NCI-H2107 treated with DMSO at 0.1 percent for 48 hours (cell line): ENCODE data around the gene RFTN1.

Experiments used
- DNase-seq: peaks from one replicate; lab custom pipeline; 2025; ENCODE audit not compliant: unreplicated experiment; lab: John Stamatoyannopoulos, UW

RFTN1 gene, protein sequence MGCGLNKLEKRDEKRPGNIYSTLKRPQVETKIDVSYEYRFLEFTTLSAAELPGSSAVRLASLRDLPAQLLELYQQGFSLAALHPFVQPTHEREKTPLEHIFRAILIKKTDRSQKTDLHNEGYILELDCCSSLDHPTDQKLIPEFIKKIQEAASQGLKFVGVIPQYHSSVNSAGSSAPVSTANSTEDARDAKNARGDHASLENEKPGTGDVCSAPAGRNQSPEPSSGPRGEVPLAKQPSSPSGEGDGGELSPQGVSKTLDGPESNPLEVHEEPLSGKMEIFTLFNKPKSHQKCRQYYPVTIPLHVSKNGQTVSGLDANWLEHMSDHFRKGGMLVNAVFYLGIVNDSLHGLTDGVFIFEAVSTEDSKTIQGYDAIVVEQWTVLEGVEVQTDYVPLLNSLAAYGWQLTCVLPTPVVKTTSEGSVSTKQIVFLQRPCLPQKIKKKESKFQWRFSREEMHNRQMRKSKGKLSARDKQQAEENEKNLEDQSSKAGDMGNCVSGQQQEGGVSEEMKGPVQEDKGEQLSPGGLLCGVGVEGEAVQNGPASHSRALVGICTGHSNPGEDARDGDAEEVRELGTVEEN

DNA sequence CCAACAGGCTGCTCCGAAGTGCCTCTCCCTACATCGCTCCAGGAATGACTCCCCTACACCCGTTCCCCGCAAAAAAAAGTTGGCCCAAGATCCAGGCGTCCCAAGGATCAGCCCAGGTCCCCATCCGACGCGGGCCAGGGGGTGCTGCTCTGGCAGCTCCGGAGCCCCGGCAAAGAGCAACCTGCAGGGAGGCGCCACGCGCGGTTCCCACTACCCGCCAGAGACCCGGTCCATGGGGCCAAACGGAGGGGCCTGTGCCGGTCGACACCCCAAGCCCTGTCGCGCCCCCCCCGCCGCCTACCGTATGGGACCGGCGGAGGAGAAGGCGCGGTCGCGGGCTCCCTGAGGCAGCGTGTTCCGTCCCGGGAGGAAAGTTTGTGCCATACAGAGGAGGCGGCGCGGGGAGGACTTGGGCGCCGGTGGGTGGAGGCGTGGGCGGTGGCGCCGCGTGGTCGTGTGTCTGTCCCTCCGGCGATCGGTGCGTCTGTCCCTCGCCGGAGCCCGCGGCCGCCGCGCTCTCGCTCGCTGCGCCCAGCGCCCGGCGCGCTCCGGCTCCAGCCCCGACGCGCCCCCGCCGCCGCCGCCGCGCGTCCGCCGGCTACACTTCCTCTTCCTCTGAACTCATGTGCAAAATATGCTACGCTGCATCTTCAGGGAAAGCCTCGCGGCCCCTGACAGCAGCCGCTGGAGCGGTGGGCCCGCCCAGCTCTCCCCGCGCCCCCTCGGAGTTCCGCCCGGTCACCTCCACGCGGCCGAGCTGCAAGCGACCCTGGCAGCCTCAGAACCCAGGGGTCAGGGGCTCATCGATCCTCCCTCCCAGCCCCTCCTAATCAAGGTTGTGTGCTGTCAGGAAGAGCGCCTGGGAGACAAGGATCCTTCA is at the start of gene RFTN1:
Gene RFTN1 (minus strand): TSS at position 559 of the 880 bp plus-strand sequence. CDS start 19,830 bp downstream, outside the sequence.
- no peak for DNase-seq

DNA sequence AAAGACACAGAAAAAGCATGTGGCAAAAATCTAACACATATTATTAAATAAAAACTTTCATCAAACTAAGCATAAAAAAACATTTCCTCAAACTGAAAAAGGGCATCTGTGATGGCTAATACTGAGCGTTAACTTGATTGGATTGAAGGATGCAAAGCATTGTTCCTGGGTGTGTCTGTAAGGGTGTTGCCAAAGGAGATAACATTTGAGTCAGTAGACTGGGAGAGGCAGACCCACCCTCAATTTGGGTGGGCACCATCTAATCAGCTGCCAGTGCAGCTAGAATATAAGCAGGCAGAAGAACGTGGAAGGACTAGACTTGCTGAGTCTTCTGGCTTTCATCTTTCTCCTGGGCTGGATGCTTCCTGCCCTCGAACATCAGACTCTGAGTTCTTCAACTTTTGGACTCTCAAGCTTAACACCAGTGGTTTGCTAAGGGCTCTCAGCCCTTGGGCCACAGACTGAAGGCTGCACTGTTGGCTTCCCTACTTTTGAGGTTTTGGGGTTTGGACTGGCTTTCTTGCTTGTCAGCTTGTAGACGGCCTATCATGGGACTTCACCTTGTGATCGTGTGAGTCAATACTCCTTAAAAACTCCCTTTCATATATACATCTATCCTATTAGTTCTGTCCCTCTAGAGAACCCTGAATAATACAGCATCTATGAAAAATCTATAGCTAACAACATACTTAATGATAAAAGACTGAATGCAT is 46.3 kb upstream of the RFTN1 start:
- no peak for DNase-seq

DNA sequence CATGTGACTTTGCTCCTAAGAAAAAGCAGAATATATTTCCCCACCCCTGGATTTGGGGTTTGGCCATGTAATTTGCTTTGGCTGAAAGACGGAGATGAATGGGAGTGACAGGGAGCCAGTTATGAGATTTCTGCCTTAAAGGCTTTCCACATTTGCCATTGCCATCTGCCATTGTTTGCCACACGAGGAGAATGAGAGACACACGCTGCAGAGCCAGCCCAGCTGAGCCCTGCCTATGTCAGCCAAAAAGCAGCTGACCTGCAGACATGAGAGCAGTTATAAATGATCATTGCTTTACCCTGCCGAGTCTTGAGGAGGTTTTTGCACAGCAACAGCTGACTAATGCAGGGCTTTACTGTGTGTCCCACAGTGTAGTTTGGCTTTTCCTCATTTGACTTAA is 40.6 kb upstream of the RFTN1 start:
- no peak for DNase-seq

DNA sequence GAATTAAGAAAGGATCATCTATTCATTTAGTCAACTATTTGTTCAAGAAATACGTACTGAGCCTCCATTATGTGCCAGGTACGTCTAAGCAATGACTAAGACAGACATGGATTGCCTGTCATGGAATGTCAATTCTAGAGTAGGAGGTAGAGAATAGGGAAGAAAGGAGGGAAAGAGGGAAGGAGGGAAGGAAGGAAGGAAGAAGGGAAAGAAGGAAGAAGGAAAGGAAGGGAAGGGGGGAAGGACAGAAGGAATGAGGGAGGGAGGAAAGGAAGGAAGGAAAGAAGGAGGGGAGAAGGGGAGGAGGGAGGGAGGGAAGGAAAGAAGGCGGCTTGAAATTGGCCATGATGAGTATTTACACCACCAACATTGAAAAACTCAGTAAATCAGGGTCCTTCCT is 39.3 kb upstream of the RFTN1 start:
- DNase-seq: no peak

DNA sequence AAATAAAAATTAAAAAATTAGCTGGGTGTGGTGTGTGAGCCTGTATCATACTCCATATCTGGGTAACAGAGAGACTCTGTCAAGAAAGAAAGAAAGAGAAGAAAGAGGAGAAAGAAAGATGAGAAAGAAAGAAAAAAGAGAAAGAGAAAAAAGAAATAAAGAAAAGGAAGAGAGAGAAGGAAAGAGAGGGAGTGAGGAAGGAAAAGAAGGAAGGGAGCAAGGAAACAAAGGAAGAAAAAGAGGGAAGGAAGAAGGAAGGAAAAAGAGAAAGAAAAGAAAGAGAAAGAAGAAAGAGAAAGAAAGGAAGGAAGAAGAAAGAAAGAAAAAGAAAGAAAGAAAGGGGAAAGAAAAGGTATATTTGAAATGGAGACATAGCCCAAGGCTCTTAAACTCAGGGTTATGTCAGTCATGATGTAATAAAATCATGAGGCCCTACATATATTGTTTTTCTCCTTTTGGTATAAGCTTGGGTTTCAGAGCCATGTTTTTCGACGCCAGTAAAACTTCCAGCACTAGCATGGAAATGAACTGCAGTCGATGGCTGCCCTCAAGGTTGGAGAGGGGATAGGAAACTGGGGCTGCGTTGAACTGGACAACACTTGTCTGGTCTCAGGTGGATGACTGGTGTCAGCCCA is 38.0 kb upstream of the RFTN1 start:
- no peak for DNase-seq

DNA sequence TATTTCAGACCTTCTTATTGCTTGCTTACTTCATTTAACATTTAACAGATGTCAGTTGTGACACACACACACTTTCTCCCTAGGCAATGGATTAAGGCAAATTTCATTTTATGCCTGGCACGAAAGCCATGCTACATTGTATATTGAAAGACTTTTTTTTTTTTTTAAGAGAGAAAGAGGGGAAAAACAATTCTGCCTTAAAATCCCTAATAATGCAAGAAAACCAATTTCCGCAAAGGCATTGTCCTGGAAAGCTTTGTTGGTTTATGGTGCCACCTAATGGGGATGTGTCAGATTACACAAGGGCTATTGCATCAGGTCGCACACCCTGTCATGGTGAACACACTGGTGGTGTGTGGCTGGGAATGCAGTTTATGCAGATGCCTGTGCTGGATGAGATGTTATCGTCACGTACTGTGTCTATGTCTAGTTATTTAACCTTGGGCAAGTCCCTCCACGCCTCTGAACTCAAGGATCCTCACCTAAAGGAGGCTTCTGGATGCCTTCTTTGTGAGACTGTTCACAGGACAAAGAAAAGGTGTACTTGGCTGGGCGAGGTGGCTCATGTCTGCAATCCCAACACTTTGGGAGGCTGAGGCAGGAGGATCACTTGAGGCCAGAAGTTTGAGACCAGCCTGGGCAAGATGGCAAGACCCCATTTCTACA is 37.3 kb upstream of the RFTN1 start:
- peak; percentile 45 for DNase-seq

DNA sequence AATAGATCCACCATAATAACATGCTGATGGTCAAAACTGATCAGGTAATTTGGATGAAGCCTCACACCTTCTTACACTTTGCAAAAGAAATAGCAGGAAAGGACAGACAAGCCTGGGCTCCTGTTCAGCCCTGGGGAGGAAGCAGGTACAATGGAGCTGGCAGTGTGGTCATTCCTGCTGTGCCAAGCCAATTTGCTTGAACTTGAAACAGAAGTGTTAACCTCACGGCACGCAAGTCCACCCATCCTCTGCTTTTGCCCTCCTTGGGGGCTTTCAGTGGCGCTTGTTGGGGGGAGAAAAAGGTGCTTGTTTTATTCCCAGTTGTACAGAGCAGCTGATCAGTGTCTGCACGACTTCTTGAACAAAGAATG is 36.8 kb upstream of the RFTN1 start:
- no peak for DNase-seq

DNA sequence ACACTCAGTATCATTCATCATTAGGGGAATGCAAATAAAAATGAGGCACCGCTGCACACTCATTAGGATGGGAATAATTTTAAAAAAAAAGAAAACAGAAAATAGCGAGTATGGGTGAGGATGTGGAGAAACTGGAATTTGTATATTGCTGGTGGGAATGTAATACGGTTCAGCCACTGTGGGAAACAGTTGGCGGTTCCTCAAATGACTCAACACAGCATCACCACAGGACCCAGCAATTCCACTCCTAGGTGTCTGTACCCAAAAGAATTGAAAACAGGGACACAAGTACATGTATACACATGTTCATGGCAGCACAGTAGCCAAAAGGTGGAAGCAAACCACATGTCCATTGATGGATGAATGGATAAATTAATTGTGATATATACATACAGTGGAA is 35.2 kb upstream of the RFTN1 start:
- no peak for DNase-seq

DNA sequence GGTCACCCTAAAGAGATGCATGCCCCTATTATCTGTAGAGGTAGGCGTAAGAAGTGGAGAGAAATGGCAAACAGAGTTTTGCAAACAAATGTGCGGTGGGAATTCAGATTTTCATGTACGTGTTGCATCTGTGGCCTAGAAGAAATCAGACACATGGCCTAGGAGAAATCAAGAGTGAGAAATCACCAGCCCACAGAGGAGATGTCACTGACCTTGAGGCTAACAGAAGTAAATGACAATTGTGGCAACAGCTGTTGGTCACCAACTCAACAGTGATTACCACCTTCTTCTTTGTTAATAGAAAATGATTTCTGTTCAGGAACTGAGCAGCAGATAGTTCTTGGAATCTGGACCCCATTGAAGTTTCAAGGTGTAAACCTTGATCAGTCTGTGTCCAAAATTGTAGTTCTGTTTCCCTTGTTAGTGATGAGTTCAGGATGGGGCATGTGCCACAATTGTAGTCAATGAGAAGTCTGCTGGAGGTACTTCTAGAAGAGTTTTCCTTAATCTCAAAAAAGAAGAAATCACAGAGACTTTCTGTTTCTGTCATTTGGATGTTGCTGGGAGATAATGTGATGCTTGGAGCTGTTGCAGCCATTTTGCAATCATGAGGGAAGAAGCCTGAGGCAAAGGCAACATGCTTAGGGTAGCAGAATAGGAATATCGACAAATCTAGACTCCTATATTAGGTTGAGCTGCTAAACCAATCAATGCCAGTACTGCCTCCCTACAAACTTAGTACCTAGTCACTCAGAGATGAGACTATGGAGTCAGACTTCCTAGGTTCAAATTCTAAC is 34.3 kb upstream of the RFTN1 start:
- DNase-seq: no peak

DNA sequence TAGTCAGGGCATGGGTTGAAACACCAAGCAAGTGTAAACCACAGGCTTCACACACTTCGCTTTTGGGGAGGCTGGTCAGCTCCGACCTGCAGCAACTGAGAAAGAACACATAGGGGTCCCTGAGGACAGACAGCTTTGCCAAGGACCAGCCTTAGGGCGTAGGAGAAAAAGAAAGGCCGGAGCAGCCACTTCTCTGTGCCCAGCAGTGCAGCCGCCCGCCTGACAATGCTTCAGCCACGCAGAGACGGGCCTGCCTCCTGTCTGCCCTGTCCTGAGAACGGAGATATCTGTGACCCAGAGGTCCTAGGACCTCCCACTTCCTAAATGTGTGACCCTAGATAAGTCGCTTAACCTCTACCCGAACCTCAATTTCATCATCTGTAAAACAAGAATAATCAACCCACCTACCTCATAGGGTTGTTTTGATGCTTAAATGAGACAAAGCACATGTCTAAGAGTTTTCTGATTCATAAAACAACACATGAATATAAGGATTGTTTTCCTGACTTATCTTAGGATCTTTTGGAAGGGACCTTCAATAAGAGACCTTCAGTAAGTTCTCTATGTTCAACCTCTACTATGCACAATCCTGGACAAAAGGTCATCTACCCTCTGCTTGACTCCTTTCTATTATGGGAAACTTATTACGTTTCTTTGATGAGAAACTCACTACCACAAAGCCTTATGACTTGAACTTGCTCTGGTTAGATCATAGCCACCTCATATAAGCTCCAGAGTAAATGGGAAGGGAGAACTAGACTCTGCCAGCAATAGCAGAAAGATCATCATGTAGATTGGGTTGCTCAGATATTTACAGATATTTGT is 32.9 kb upstream of the RFTN1 start:
- DNase-seq: no peak

DNA sequence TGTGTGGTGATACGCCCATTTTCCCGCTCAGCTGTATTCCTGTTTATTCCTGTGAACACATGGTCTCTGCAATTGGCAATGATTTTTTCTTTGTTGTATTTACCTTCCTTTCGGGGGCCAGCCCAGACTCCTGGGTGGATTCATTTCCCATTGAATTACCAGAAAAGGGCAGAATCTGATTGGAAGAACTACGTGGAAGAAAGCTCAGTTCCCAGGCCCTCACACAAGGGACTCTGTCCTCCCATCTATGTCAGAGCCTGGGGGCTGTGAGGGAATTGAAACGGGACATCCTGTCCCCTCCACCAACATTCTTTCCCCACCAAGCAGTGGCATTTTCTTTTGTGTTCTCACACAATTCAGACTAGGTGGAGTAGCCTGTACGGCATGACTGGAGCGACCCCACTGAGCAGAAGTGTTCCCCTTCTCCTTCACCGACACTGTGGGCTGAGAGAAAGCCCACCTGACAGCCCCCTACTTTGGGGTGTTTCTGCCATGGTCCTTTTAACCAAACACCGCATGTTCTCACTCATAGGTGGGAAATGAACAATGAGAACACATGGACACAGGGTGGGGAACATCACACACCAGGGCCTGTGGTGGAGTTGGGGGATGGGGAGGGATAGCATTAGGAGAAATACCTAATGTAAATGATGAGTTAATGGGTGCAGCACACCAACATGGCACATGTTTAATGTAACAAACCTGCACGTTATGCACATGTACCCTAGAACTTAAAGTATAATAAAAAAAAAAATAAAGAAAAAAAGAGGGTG is 32.1 kb upstream of the RFTN1 start:
- no peak for DNase-seq

DNA sequence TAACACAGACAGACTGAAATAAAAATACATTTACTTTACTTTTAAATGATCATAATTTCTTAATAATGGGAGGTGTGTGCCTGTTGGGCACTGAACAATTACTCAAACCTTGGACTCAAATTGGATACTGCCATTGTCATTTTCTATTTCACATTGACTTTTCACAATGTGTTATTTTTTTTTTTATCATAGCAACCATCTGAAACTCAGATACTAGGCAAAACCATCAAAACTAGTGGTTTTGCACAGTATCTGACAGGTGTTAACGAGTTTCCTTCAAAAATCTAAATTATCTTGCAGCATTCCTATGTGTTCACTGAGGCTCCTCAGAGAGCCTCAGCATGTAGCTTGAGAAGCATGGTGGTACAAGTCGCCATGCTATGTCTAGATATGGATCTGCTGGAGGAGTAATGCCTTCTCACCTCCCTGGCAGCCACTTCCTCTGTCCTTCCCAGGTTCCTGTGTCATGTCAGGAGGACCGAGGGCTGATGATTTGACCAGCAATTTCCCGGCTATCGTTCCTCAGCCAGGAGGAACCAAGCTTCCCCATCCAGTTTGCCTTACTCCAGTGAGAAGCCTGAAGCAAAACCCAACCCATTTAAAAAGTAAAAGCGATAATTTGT is 29.9 kb upstream of the RFTN1 start:
- DNase-seq: no peak

DNA sequence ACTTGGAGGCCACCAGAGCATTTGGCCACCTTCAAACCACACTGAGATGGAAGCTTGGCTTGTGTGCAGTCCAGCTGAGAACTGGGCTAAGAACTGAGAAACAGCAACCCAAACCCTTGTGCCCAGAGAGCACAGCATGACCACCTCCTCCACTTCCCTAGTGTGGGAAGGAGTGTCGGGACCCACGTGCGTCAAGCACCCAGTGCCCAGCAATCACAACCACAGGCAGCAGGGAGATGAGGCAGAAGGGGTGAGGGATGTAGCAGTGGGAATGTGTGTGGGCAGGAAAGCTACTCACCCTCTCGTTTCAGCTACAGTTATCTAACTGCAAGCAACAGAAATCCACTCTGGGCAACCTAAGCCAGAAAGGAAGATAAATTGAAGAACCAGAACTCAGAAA is 25.0 kb upstream of the RFTN1 start:
- DNase-seq: no peak

DNA sequence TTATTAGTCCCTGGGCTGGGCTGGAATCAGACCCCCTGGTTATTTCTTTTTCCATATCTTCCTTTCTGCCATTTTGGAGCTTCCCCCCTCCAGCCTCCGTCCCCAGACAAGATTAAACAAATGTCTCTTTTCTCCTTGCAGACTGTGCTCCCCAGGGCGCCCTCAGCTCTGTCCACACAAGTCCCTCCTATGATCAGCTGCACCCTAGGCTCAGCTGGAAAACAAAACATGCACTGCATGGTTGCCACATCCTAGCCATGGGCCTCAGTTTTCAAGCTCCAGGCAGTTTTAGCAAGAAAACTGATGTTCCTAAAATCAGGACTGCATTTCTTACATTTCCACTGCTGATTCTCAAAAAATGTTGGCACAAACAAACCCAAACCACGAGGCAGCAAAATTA is 23.5 kb upstream of the RFTN1 start:
- DNase-seq: no peak

DNA sequence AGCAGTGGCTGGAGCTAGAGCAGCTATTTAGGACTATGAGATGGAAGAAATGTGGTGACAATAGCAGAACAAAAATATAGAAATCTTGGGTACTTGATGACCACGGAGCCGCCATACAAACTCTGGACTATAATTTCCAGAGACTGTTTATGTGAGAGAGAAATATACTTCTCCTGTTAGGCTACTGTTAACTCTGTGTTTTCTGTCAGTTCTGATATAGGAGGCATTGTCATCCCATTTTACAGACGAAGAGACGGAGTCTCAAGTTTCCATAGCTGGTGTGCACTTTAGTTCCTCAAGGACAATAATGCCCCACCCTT is 22.8 kb upstream of the RFTN1 start:
- DNase-seq: no peak

DNA sequence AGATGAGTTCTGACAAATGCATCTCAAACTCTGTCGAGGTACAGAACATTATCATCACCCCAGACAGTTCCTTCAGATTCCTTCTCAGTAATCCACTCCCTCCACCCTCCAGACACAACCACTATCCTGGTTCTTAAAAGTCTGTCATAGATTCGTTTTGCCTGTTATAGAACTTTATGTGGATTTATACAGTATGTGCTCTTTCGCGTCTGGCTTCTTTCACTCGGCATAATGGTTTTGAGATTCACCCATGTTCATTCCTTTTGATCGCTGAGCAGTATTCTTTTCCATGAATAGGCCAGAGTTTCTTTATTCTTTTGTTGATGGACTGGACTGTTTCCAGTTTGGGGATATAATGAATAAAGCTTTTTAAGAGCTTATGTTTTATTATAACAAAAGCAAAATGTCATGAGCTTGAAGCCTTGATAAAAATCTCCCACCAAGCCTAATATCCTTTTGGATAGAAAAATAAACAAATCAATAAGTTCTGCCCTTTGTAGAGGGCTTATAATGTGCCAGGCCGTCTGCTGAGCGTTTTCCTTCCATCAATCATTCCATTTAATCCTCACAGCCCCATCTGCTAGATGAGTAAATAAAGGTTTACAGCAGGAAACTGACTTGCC is 21.3 kb upstream of the RFTN1 start:
- DNase-seq: no peak

DNA sequence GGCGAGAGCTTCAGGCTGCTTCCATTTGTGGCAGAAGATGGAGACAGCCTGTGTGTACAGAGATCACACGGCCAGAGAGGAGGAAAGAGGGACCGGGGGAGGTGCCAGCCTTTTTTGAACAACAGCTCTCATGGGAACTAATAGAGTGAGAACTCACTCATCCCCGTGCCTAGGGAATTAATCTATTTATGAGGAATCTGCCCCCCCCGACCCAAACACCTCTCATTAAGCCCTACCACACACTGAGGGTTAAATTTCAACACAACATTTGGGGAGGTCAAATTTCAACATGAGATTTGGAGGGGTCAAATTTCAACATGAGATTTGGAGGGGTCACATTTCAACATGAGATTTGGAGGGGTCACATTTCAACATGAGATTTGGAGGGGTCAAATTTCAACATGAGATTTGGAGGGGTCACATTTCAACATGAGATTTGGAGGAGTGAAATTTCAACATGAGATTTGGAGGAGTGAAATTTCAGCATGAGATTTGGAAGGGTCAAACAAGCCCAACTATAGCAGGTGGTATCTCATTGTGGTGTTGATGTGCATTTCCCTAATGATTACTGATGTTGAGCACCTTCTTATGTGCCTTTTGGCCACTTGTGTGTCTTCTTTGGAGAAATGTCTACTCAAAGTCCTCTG is 20.6 kb upstream of the RFTN1 start:
- DNase-seq: peak; percentile 48
